Erythroblast (primary cell): ENCODE results near the gene HSPA12A.

Experiments used
- DNase-seq, 2 experiments: peaks; one replicate each; lab custom pipeline; 2025; lab: John Stamatoyannopoulos, UW
- GATA1 ChIP-seq: IDR thresholded peaks from 2 replicates; pipeline ENCODE4 v1.6.1; 2011; ENCODE audit warnings: low read depth, mild to moderate bottlenecking, control low read depth, low read length, moderate library complexity
- POLR2A ChIP-seq: IDR thresholded peaks from 2 replicates; pipeline ENCODE4 v1.6.1; 2011; ENCODE audit warnings: mild to moderate bottlenecking, low read length

HSPA12A gene

GRCh38 chr10:116673866-116674265, 68.5 kb downstream of the HSPA12A start:
- TF ChIP-seq GATA1: no peak
- TF ChIP-seq POLR2A: no peak
- DNase-seq: no peak

GRCh38 chr10:116672891-116673290, 69.5 kb downstream of the HSPA12A start:
- TF ChIP-seq POLR2A (no peak), GATA1 (no peak)
- no peak for DNase-seq

GRCh38 chr10:116671274-116671926, 71.0 kb downstream of the HSPA12A start:
- no peak for DNase-seq
- TF ChIP-seq GATA1 (no peak), POLR2A (no peak)

- TF ChIP-seq POLR2A: no peak
- TF ChIP-seq GATA1: no peak
- DNase-seq: no peak
These were observed 71.7 kb downstream of the HSPA12A start for GRCh38 chr10:116670706-116671105.

DNA sequence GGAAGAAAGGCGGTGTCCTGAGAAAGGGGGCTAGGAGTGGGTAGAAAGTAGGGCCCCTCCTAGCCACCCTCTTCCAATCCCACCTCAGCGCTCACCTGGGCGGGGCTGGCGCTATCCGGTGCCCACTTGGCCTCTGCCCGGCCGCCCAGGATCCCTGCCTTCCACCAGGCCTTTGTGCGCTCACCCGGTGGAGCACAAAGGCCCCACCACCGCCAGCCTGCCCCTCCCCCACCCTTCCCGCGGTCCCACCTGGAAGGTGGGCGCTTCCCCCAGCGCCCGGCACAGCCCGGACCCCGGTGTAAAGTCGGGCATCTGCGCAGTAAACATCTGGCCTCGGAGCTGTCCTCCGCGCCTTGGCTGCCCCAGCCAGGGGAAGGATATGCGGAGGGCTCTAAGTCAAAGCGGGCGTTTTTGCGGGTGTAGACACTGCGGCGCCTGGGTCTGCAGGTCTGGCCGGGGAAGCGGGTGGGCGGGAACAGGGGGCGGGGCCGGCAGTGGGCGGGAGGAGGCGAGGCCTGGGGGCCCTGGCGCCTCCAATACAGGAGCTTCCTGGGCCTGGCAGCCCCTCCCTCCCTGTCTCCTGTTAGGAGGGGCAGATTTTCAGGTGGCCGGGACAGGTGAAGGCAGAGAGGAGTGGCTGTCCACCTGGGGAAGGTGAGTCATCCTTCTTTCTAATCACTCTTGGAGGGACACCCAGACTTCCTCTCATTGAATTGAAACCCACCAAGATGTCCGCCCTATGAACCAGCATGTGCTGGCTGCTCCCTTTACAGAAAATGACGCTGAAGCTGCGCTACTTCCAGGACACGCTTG, 72.3 kb downstream of the HSPA12A start:
- DNase-seq: no peak
- TF ChIP-seq GATA1 (no peak), POLR2A (no peak)

DNA sequence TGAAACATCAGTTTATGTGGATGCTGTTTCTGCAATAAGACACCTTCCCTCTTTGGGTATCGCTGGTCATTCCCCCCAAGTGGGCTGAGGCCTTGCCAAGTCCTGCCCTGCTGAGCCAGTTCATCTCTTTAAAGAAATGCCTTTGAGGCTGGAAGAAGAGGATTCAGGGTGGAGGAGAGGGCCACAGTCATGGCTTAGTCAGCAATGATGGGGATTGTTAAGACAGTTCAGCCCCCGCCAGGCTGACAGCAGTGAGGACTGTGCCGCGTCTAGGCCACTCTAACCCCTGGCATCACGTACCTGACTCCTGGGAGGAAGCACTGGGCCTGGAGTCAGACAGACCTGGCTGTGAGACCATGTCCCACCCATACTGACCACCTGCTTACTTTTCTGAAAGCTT, 73.3 kb downstream of the HSPA12A start:
- TF ChIP-seq POLR2A (no peak), GATA1 (no peak)
- no peak for DNase-seq

GRCh38 chr10:116668446-116668845, 73.9 kb downstream of the HSPA12A start:
- no peak for TF ChIP-seq POLR2A
- TF ChIP-seq GATA1: no peak
- no peak for DNase-seq

DNA sequence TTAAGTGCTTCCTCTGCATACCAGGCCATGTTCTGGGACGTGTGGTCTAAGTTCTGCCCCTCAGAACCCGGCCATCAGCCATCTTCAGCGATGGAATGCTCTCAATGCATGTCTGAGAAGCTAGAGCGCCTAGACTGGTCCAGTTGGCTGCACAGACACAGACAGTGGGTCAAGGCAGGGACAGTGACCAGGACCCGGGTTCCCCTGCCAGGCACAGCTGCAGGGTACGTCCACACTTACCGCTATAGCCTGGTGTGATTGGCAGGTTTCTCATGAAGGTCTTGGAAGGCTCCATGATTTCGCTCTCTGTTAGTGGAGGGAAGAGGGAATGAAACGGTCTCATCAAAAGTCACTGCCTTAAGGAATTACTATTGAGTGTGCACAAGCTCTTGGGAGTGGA, 74.3 kb downstream of the HSPA12A start:
- TF ChIP-seq POLR2A (no peak), GATA1 (no peak)
- DNase-seq: no peak

- DNase-seq: no peak
- TF ChIP-seq POLR2A (no peak), GATA1 (no peak)
These were observed 74.9 kb downstream of the HSPA12A start for GRCh38 chr10:116667484-116667883.

DNA sequence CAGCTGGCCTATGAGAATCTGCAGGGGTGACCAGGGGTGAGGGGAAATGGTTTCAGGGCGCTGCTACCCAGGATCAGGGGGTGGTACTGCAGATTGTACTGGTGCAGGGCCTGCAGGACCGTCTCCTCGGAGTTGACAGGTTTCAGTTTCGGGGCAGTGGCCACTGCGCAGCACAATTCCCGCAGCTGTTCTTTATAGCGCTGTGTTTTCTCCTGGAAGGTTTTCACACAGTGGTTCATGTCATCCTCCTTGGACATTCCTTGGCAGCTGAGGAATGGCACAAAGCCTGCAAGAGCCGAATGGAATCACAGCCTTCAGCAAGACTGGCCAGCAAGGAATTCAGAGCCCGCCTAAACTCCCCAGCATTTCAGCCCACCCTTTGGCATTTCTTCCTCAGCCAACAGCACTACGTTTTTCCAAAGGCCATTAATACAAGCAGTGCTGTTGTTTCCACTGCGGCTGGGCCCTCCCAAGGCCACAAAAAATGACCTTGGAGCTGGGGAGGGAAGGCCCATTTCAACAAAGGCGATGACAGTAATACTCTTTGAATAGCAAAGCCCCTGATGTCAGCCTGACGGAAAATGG, 76.7 kb downstream of the HSPA12A start:
- no peak for DNase-seq
- TF ChIP-seq POLR2A (no peak), GATA1 (no peak)

GRCh38 chr10:116664631-116665030, 77.7 kb downstream of the HSPA12A start:
- no peak for DNase-seq
- no peak for TF ChIP-seq POLR2A
- TF ChIP-seq GATA1: no peak

DNA sequence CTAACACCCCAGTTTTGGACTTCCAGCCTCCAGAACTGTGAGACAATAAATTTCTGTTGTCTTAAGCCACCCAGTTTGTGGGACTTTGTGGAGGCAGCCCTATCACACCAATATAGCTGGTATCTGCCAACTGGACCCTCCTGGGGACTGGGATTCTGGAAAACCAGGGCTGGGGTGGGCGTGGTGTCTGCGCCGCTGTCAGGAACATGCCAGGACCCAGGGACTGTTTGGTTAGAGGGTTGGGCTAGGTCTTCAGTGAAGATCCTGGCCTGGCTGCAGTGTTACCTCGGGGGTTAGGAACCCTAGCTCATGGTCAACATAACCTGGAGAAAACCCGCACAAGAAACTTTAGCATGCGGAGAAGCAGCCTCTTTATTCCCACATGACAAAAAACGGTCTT, 79.0 kb downstream of the HSPA12A start:
- DNase-seq: no peak
- no peak for TF ChIP-seq GATA1

GRCh38 chr10:116660860-116661259, 81.5 kb downstream of the HSPA12A start:
- no peak for TF ChIP-seq POLR2A
- no peak for DNase-seq

- no peak for TF ChIP-seq POLR2A
- no peak for TF ChIP-seq GATA1
- DNase-seq: no peak
These were observed 83.2 kb downstream of the HSPA12A start for GRCh38 chr10:116659049-116659670.
